ENCODE measurements around the gene PIP4K2A.

PIP4K2A gene

GRCh38 chr10:22651276-22651980, 63.0 kb downstream of the PIP4K2A start:
- Histone ChIP-seq H3K4me1 (ENCODE audit: control insufficient read depth in 2 of 2, insufficient read depth in 1 of 2, low read depth in 1 of 2, low read length in 2 of 2) (peaks cover 17 to 21% of the 10 kb centered on the region in 2 donors), H3K4ac (ENCODE audit: low read length) (no peak overlapping the region)

GRCh38 chr10:22649994-22650393, 64.4 kb downstream of the PIP4K2A start:
- Histone ChIP-seq H3K36me3 (replicated peaks in 1 of 2; ENCODE audit: control insufficient read depth in 2 of 2, insufficient read depth in 2 of 2, low read length in 2 of 2) (no peaks in the 10 kb centered on the region), H2BK5ac (ENCODE audit: low read length) (no peak overlapping the region), H3K18ac (ENCODE audit: low read length) (no peak overlapping the region), H3K14ac (ENCODE audit: low read length) (no peak overlapping the region), H3K4me2 (ENCODE audit: insufficient read depth, low read length, poor library complexity, severe bottlenecking) (no peak overlapping the region), H3K23ac (ENCODE audit: low read depth, low read length, poor library complexity) (no peak overlapping the region), H3K9me3 (replicated peaks in 1 of 2; ENCODE audit: control insufficient read depth in 2 of 2, insufficient read depth in 1 of 2, low read depth in 1 of 2, low read length in 2 of 2) (no peaks in the 10 kb centered on the region), H2BK120ac (ENCODE audit: low read depth, low read length) (no peak overlapping the region), H3K4ac (ENCODE audit: low read length) (no peak overlapping the region), H3K9ac (ENCODE audit: low read depth, low read length, poor library complexity) (no peak overlapping the region), H2AFZ (ENCODE audit: low read length) (no peak overlapping the region), H3K4me3 (ENCODE audit: low read length in 2 of 2) (no peak overlapping the region), H2BK15ac (ENCODE audit: low read length) (no peak overlapping the region), H3K27ac (replicated peaks; ENCODE audit: low read length) (no peak overlapping the region), H3K79me1 (ENCODE audit: low read depth, low read length) (no peaks in the 10 kb centered on the region), H4K8ac (ENCODE audit: low read depth, low read length) (no peak overlapping the region), H2AK5ac (ENCODE audit: low read depth, low read length) (no peak overlapping the region), H3K4me1 (ENCODE audit: control insufficient read depth in 2 of 2, insufficient read depth in 1 of 2, low read depth in 1 of 2, low read length in 2 of 2) (peaks cover 18 to 21% of the 10 kb centered on the region in 2 donors), H2BK12ac (ENCODE audit: low read length) (no peak overlapping the region), H3K27me3 (ENCODE audit: control insufficient read depth in 3 of 3, insufficient read depth in 3 of 3, low read depth in 1 of 3, low read length in 3 of 3) (no peaks in the 10 kb centered on the region), H4K91ac (ENCODE audit: low read depth, low read length, poor library complexity) (no peak overlapping the region)
- no peak for DNase-seq (ENCODE audit: low spot score)
- no CpG with 5 or more reads among the region's 4 CpGs for WGBS, 2 donors (ENCODE audit: extremely low coverage in 2 of 2, insufficient read length in 2 of 2, insufficient replicate concordance in 1 of 2)

More at GRCh38 chr10:22651276-22651980, 63.0 kb downstream of the PIP4K2A start:
- Histone ChIP-seq H2BK120ac (ENCODE audit: low read depth, low read length) (no peak overlapping the region), H3K36me3 (replicated peaks in 1 of 2; ENCODE audit: control insufficient read depth in 2 of 2, insufficient read depth in 2 of 2, low read length in 2 of 2) (no peaks in the 10 kb centered on the region), H2AFZ (ENCODE audit: low read length) (no peak overlapping the region), H3K9ac (ENCODE audit: low read depth, low read length, poor library complexity) (no peak overlapping the region), H3K14ac (ENCODE audit: low read length) (no peak overlapping the region), H2BK12ac (ENCODE audit: low read length) (no peak overlapping the region), H2BK5ac (ENCODE audit: low read length) (no peak overlapping the region), H4K91ac (ENCODE audit: low read depth, low read length, poor library complexity) (no peak overlapping the region), H2BK15ac (ENCODE audit: low read length) (no peak overlapping the region), H3K4me3 (ENCODE audit: low read length in 2 of 2) (no peak overlapping the region), H3K79me1 (ENCODE audit: low read depth, low read length) (no peaks in the 10 kb centered on the region), H3K4me2 (ENCODE audit: insufficient read depth, low read length, poor library complexity, severe bottlenecking) (no peak overlapping the region), H3K9me3 (replicated peaks in 1 of 2; ENCODE audit: control insufficient read depth in 2 of 2, insufficient read depth in 1 of 2, low read depth in 1 of 2, low read length in 2 of 2) (no peaks in the 10 kb centered on the region), H4K8ac (ENCODE audit: low read depth, low read length) (no peak overlapping the region), H3K27ac (replicated peaks; ENCODE audit: low read length) (no peak overlapping the region), H3K27me3 (ENCODE audit: control insufficient read depth in 3 of 3, insufficient read depth in 3 of 3, low read depth in 1 of 3, low read length in 3 of 3) (no peaks in the 10 kb centered on the region), H2AK5ac (ENCODE audit: low read depth, low read length) (no peak overlapping the region), H3K23ac (ENCODE audit: low read depth, low read length, poor library complexity) (no peak overlapping the region), H3K18ac (ENCODE audit: low read length) (no peak overlapping the region)
- WGBS, 2 donors (ENCODE audit: extremely low coverage in 2 of 2, insufficient read length in 2 of 2, insufficient replicate concordance in 1 of 2) = no CpG with 5 or more reads among the region's 12 CpGs
- DNase-seq (ENCODE audit: low spot score) = no peak

GRCh38 chr10:22649390-22649841, 65.0 kb downstream of the PIP4K2A start:
- Histone ChIP-seq H3K36me3 (replicated peaks in 1 of 2; ENCODE audit: control insufficient read depth in 2 of 2, insufficient read depth in 2 of 2, low read length in 2 of 2) (no peaks in the 10 kb centered on the region), H3K9me3 (replicated peaks in 1 of 2; ENCODE audit: control insufficient read depth in 2 of 2, insufficient read depth in 1 of 2, low read depth in 1 of 2, low read length in 2 of 2) (no peaks in the 10 kb centered on the region), H3K4me2 (ENCODE audit: insufficient read depth, low read length, poor library complexity, severe bottlenecking) (no peak overlapping the region), H4K91ac (ENCODE audit: low read depth, low read length, poor library complexity) (no peak overlapping the region), H3K27ac (replicated peaks; ENCODE audit: low read length) (no peak overlapping the region), H2BK120ac (ENCODE audit: low read depth, low read length) (no peak overlapping the region), H2AK5ac (ENCODE audit: low read depth, low read length) (no peak overlapping the region), H3K18ac (ENCODE audit: low read length) (no peak overlapping the region), H2AFZ (ENCODE audit: low read length) (no peak overlapping the region), H3K23ac (ENCODE audit: low read depth, low read length, poor library complexity) (no peak overlapping the region), H2BK12ac (ENCODE audit: low read length) (no peak overlapping the region), H4K8ac (ENCODE audit: low read depth, low read length) (no peak overlapping the region), H3K9ac (ENCODE audit: low read depth, low read length, poor library complexity) (no peak overlapping the region), H3K4me3 (ENCODE audit: low read length in 2 of 2) (no peak overlapping the region), H2BK15ac (ENCODE audit: low read length) (no peak overlapping the region), H3K79me1 (ENCODE audit: low read depth, low read length) (no peaks in the 10 kb centered on the region), H2BK5ac (ENCODE audit: low read length) (no peak overlapping the region), H3K27me3 (ENCODE audit: control insufficient read depth in 3 of 3, insufficient read depth in 3 of 3, low read depth in 1 of 3, low read length in 3 of 3) (no peaks in the 10 kb centered on the region), H3K4me1 (ENCODE audit: control insufficient read depth in 2 of 2, insufficient read depth in 1 of 2, low read depth in 1 of 2, low read length in 2 of 2) (peaks cover 18 to 19% of the 10 kb centered on the region in 2 donors), H3K4ac (ENCODE audit: low read length) (no peak overlapping the region), H3K14ac (ENCODE audit: low read length) (no peak overlapping the region)
- no CpG with 5 or more reads among the region's 9 CpGs for WGBS, 2 donors (ENCODE audit: extremely low coverage in 2 of 2, insufficient read length in 2 of 2, insufficient replicate concordance in 1 of 2)
- no peak for DNase-seq (ENCODE audit: low spot score)

GRCh38 chr10:22648547-22648961, 65.8 kb downstream of the PIP4K2A start:
- H3K14ac ChIP-seq (ENCODE audit: low read length) = no peak overlapping the region
- no peak overlapping the region for H3K27ac ChIP-seq (replicated peaks; ENCODE audit: low read length)
- H3K9ac ChIP-seq (ENCODE audit: low read depth, low read length, poor library complexity) = no peak overlapping the region
- H4K91ac ChIP-seq (ENCODE audit: low read depth, low read length, poor library complexity) = no peak overlapping the region
- H2BK12ac ChIP-seq (ENCODE audit: low read length) = no peak overlapping the region
- no peaks in the 10 kb centered on the region for H3K9me3 ChIP-seq (replicated peaks in 1 of 2; ENCODE audit: control insufficient read depth in 2 of 2, insufficient read depth in 1 of 2, low read depth in 1 of 2, low read length in 2 of 2)
- no peak overlapping the region for H3K4ac ChIP-seq (ENCODE audit: low read length)
- H2AFZ ChIP-seq (ENCODE audit: low read length) = no peak overlapping the region
- H4K8ac ChIP-seq (ENCODE audit: low read depth, low read length) = no peak overlapping the region
- H3K4me3 ChIP-seq (ENCODE audit: low read length in 2 of 2) = no peak overlapping the region
- DNase-seq (ENCODE audit: low spot score) = no peak
- no peaks in the 10 kb centered on the region for H3K27me3 ChIP-seq (ENCODE audit: control insufficient read depth in 3 of 3, insufficient read depth in 3 of 3, low read depth in 1 of 3, low read length in 3 of 3)
- WGBS, 2 donors (ENCODE audit: extremely low coverage in 2 of 2, insufficient read length in 2 of 2, insufficient replicate concordance in 1 of 2) = no CpG with 5 or more reads among the region's 2 CpGs
- H2BK5ac ChIP-seq (ENCODE audit: low read length) = no peak overlapping the region
- H3K18ac ChIP-seq (ENCODE audit: low read length) = no peak overlapping the region
- no peak overlapping the region for H2BK15ac ChIP-seq (ENCODE audit: low read length)
- no peak overlapping the region for H3K23ac ChIP-seq (ENCODE audit: low read depth, low read length, poor library complexity)
- H3K79me1 ChIP-seq (ENCODE audit: low read depth, low read length) = no peaks in the 10 kb centered on the region
- H3K4me1 ChIP-seq (ENCODE audit: control insufficient read depth in 2 of 2, insufficient read depth in 1 of 2, low read depth in 1 of 2, low read length in 2 of 2) = peaks cover 18% of the 10 kb centered on the region in 2 donors
- H3K36me3 ChIP-seq (replicated peaks in 1 of 2; ENCODE audit: control insufficient read depth in 2 of 2, insufficient read depth in 2 of 2, low read length in 2 of 2) = no peaks in the 10 kb centered on the region
- H2AK5ac ChIP-seq (ENCODE audit: low read depth, low read length) = no peak overlapping the region
- no peak overlapping the region for H2BK120ac ChIP-seq (ENCODE audit: low read depth, low read length)
- H3K4me2 ChIP-seq (ENCODE audit: insufficient read depth, low read length, poor library complexity, severe bottlenecking) = no peak overlapping the region
